WTC11 (cell line): ENCODE results near the gene SCYGR8. TPM values are rescaled to one million over a fixed set of nuclear protein-coding genes. Genes with fewer than 3 reads are reported as not detected.

Source experiments
- ATAC-seq: fragments of 200-7000 bp; cut with Tn5 transposase; 2 replicates; pipeline ENCODE4 v1.10.0; 2021; ENCODE audit warnings: mild to moderate bottlenecking, moderate library complexity
- Bru-seq: library from RNA; stranded (reverse); fragments of 400-500 nt; gene quantifications from one replicate; lab custom pipeline; 2021; lab: Mats Ljungman, UMichigan
- CTCF ChIA-PET: fragments of 300-600 bp; sonication (Branson Sonifier 250); formaldehyde crosslinking; loops from one replicate; lab custom pipeline; 2021; ENCODE audit warnings: antibody characterized with exemption; lab: Charles Lee
- POLR2A ChIA-PET: fragments of 350-600 bp; sonication (Branson Sonifier 250); formaldehyde crosslinking; loops from one replicate; lab custom pipeline; 2021; ENCODE audit warnings: antibody characterized with exemption; lab: Charles Lee
- DNase-seq: peaks from one replicate; pipeline ENCODE4 v3.0.0; 2021; ENCODE audit warnings: low spot score
- H3K27ac Mint-ChIP-seq: 2 replicates; pipeline ENCODE4 v1.8.0; 2021; ENCODE audit warnings: mixed read lengths
- H3K27me3 Mint-ChIP-seq: 2 replicates; pipeline ENCODE4 v1.8.0; 2021; ENCODE audit warnings: low read depth, mild to moderate bottlenecking, moderate library complexity, mixed read lengths
- H3K36me3 Mint-ChIP-seq: 2 replicates; pipeline ENCODE4 v1.8.0; 2021; ENCODE audit warnings: mixed read lengths
- H3K4me1 Mint-ChIP-seq: 2 replicates; pipeline ENCODE4 v1.8.0; 2022; ENCODE audit warnings: mixed read lengths
- H3K4me3 Mint-ChIP-seq: 2 replicates; pipeline ENCODE4 v1.8.0; 2021; ENCODE audit warnings: mild to moderate bottlenecking, moderate library complexity, mixed read lengths
- H3K9me3 Mint-ChIP-seq: 2 replicates; pipeline ENCODE4 v1.8.0; 2021; ENCODE audit warnings: mixed read lengths
- ELF4 ChIP-seq: sonication (generic); formaldehyde crosslinking; IDR thresholded peaks from 2 replicates; pipeline ENCODE4 v1.8.1; 2022; ENCODE audit warnings: low read depth, mild to moderate bottlenecking, moderate library complexity, missing genetic modification reagents
- EMX1 ChIP-seq: fragments of 250-450 bp; sonication (Bioruptor Pico); IDR thresholded peaks from 2 replicates; pipeline ENCODE4 v1.8.0; 2021; ENCODE audit warnings: mild to moderate bottlenecking
- FOXJ3 ChIP-seq: sonication (generic); formaldehyde crosslinking; IDR thresholded peaks from 2 replicates; pipeline ENCODE4 v1.9.0; 2021; ENCODE audit warnings: missing genetic modification reagents, mild to moderate bottlenecking, borderline replicate concordance
- GTF2I ChIP-seq: fragments of 250-450 bp; sonication (Bioruptor Pico); conservative IDR thresholded peaks from 2 replicates; pipeline ENCODE4 v1.4.0; 2021; ENCODE audit warnings: mild to moderate bottlenecking
- JUN ChIP-seq: sonication (generic); formaldehyde crosslinking; IDR thresholded peaks from 2 replicates; pipeline ENCODE4 v1.8.0; 2023; ENCODE audit warnings: mild to moderate bottlenecking, missing genetic modification reagents
- NFATC4 ChIP-seq: fragments of 250-450 bp; sonication (Bioruptor Pico); IDR thresholded peaks from 2 replicates; pipeline ENCODE4 v1.9.0; 2021; ENCODE audit warnings: mild to moderate bottlenecking
- NFE2L1 ChIP-seq: sonication (generic); formaldehyde crosslinking; IDR thresholded peaks from 2 replicates; pipeline ENCODE4 v1.8.1; 2023; ENCODE audit warnings: missing genetic modification reagents
- NFYB ChIP-seq: sonication (generic); formaldehyde crosslinking; conservative IDR thresholded peaks from 2 replicates; pipeline ENCODE4 v1.8.0; 2022; ENCODE audit warnings: low read depth, missing genetic modification reagents
- NR3C1 ChIP-seq: sonication (generic); formaldehyde crosslinking; conservative IDR thresholded peaks from 2 replicates; pipeline ENCODE4 v1.8.1; 2023; ENCODE audit warnings: low read depth, mild to moderate bottlenecking, missing genetic modification reagents
- TEAD1 ChIP-seq: sonication (generic); formaldehyde crosslinking; IDR thresholded peaks from 2 replicates; pipeline ENCODE4 v1.8.0; 2022; ENCODE audit warnings: mild to moderate bottlenecking, missing genetic modification reagents
- ZNF121 ChIP-seq: sonication (generic); formaldehyde crosslinking; IDR thresholded peaks from 2 replicates; pipeline ENCODE4 v1.8.0; 2023; ENCODE audit warnings: missing genetic modification reagents
- ZNF232 ChIP-seq: sonication (generic); formaldehyde crosslinking; IDR thresholded peaks from 2 replicates; pipeline ENCODE4 v1.8.0; 2022; ENCODE audit warnings: mild to moderate bottlenecking, missing genetic modification reagents
- long read RNA-seq, 3 experiments: library from RNA in 1 of 3; library from capped mRNA in 1 of 3; library from polyadenylated mRNA in 1 of 3; unstranded in 2 of 3; stranded (forward) in 1 of 3; transcript quantifications; one replicate each; pipeline ENCODE4 v2.0.0, GENCODE V29; 2021
- total RNA-seq: library from RNA; stranded (reverse); gene quantifications from 3 replicates; pipeline ENCODE4 v1.2.3, GENCODE V29; 2021
- TF ChIP-seq, protein P1 (sequence below): sonication (generic); formaldehyde crosslinking; IDR thresholded peaks from 2 replicates; pipeline ENCODE4 v1.8.0; 2022; ENCODE audit warnings: mild to moderate bottlenecking, missing genetic modification reagents
- TF ChIP-seq, protein P2 (sequence below): sonication (generic); formaldehyde crosslinking; IDR thresholded peaks from 2 replicates; pipeline ENCODE4 v1.8.1; 2023; ENCODE audit warnings: mild to moderate bottlenecking, missing genetic modification reagents
- TF ChIP-seq, protein P3 (sequence below): sonication (generic); formaldehyde crosslinking; IDR thresholded peaks from 2 replicates; pipeline ENCODE4 v1.8.1; 2023; ENCODE audit warnings: mild to moderate bottlenecking, missing genetic modification reagents, moderate library complexity
- TF ChIP-seq, protein P4 (sequence below): sonication (generic); formaldehyde crosslinking; IDR thresholded peaks from 2 replicates; pipeline ENCODE4 v1.8.1; 2022; ENCODE audit warnings: missing genetic modification reagents, borderline replicate concordance
- TF ChIP-seq, protein P5 (sequence below): fragments of 250-450 bp; sonication (Bioruptor Pico); IDR thresholded peaks from 2 replicates; pipeline ENCODE4 v1.8.0; 2021; ENCODE audit warnings: mild to moderate bottlenecking
- TF ChIP-seq, protein P6 (sequence below): sonication (generic); formaldehyde crosslinking; IDR thresholded peaks from 2 replicates; pipeline ENCODE4 v1.8.0; 2023; ENCODE audit warnings: mild to moderate bottlenecking, missing genetic modification reagents
- TF ChIP-seq, protein P7 (sequence below): fragments of 250-450 bp; sonication (Bioruptor Pico); IDR thresholded peaks from 2 replicates; pipeline ENCODE4 v1.9.0; 2021; ENCODE audit warnings: mild to moderate bottlenecking
- TF ChIP-seq, protein P8 (sequence below): fragments of 250-450 bp; sonication (Bioruptor Pico); conservative IDR thresholded peaks from 2 replicates; pipeline ENCODE4 v1.9.0; 2021; ENCODE audit warnings: mild to moderate bottlenecking

The SCYGR8 gene, protein sequence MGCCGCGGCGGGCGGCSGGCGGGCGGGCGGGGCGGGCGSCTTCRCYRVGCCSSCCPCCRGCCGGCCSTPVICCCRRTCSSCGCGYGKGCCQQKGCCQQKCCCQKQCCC
- total RNA-seq (not detected in 3 replicates), Bru-seq, nascent RNA (not detected)
- long read RNA-seq, experiment 1: 0 reads
- long read RNA-seq, experiment 2: 0 reads
- long read RNA-seq, experiment 3: 0 reads

DNA sequence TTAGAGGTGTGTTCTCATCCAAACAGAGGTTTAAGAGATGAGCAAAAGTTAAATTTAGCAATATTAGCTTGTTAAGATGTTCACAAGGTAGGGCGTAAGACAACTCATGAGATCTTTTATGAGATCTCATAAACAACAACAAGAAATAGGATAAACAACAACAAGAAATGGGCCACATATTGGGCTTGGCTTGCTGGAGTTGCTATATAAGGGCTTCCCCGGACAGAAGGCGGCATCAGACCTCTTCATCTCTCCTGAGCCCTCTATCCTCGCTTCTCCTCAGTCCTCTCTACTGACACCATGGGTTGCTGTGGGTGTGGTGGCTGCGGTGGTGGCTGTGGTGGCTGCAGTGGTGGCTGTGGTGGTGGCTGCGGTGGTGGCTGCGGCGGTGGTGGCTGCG, at the start of gene SCYGR8:
TSS of gene SCYGR8 (plus strand) at position 301 of the 400 bp plus-strand sequence. CDS start at position 301, 0 bp downstream.
- Mint-ChIP-seq H3K4me3 (no peak within 1 kb of the TSS), H3K27me3 (no peaks in the 10 kb centered on the region), H3K36me3 (no peaks in the 10 kb centered on the region), H3K4me1 (0 out of 2 replicates have a peak, but pooled peaks cover 2% of the 10 kb centered on the region), H3K9me3 (no peaks in the 10 kb centered on the region)
- ChIA-PET CTCF (interaction anchor here (1.2 kb wide), 1 partner anchor 20 kb away, joined by 3 read pairs; no protein-coding TSS in a partner anchor), POLR2A (no interaction called here)
- no peak for DNase-seq
- ATAC-seq: no peak
- TF ChIP-seq, protein P1, sequence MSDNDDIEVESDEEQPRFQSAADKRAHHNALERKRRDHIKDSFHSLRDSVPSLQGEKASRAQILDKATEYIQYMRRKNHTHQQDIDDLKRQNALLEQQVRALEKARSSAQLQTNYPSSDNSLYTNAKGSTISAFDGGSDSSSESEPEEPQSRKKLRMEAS (CRISPR knock-in tag): no peak
- TF ChIP-seq, protein P2, sequence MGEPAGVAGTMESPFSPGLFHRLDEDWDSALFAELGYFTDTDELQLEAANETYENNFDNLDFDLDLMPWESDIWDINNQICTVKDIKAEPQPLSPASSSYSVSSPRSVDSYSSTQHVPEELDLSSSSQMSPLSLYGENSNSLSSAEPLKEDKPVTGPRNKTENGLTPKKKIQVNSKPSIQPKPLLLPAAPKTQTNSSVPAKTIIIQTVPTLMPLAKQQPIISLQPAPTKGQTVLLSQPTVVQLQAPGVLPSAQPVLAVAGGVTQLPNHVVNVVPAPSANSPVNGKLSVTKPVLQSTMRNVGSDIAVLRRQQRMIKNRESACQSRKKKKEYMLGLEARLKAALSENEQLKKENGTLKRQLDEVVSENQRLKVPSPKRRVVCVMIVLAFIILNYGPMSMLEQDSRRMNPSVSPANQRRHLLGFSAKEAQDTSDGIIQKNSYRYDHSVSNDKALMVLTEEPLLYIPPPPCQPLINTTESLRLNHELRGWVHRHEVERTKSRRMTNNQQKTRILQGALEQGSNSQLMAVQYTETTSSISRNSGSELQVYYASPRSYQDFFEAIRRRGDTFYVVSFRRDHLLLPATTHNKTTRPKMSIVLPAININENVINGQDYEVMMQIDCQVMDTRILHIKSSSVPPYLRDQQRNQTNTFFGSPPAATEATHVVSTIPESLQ (CRISPR knock-in tag): no peak
- no peak for TF ChIP-seq EMX1 (CRISPR knock-in tag)
- TF ChIP-seq, protein P3, sequence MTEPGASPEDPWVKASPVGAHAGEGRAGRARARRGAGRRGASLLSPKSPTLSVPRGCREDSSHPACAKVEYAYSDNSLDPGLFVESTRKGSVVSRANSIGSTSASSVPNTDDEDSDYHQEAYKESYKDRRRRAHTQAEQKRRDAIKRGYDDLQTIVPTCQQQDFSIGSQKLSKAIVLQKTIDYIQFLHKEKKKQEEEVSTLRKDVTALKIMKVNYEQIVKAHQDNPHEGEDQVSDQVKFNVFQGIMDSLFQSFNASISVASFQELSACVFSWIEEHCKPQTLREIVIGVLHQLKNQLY: no peak
- no peak for TF ChIP-seq NFE2L1 (CRISPR knock-in tag)
- TF ChIP-seq JUN (CRISPR knock-in tag): no peak
- TF ChIP-seq, protein P4, sequence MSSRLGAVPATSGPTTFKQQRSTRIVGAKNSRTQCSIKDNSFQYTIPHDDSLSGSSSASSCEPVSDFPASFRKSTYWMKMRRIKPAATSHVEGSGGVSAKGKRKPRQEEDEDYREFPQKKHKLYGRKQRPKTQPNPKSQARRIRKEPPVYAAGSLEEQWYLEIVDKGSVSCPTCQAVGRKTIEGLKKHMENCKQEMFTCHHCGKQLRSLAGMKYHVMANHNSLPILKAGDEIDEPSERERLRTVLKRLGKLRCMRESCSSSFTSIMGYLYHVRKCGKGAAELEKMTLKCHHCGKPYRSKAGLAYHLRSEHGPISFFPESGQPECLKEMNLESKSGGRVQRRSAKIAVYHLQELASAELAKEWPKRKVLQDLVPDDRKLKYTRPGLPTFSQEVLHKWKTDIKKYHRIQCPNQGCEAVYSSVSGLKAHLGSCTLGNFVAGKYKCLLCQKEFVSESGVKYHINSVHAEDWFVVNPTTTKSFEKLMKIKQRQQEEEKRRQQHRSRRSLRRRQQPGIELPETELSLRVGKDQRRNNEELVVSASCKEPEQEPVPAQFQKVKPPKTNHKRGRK (CRISPR knock-in tag): no peak
- no peak for TF ChIP-seq ZNF121 (CRISPR knock-in tag)
- no peak for TF ChIP-seq FOXJ3
- TF ChIP-seq ZNF232 (CRISPR knock-in tag): no peak
- TF ChIP-seq, protein P5, sequence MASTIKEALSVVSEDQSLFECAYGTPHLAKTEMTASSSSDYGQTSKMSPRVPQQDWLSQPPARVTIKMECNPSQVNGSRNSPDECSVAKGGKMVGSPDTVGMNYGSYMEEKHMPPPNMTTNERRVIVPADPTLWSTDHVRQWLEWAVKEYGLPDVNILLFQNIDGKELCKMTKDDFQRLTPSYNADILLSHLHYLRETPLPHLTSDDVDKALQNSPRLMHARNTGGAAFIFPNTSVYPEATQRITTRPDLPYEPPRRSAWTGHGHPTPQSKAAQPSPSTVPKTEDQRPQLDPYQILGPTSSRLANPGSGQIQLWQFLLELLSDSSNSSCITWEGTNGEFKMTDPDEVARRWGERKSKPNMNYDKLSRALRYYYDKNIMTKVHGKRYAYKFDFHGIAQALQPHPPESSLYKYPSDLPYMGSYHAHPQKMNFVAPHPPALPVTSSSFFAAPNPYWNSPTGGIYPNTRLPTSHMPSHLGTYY: no peak
- TF ChIP-seq, protein P6, sequence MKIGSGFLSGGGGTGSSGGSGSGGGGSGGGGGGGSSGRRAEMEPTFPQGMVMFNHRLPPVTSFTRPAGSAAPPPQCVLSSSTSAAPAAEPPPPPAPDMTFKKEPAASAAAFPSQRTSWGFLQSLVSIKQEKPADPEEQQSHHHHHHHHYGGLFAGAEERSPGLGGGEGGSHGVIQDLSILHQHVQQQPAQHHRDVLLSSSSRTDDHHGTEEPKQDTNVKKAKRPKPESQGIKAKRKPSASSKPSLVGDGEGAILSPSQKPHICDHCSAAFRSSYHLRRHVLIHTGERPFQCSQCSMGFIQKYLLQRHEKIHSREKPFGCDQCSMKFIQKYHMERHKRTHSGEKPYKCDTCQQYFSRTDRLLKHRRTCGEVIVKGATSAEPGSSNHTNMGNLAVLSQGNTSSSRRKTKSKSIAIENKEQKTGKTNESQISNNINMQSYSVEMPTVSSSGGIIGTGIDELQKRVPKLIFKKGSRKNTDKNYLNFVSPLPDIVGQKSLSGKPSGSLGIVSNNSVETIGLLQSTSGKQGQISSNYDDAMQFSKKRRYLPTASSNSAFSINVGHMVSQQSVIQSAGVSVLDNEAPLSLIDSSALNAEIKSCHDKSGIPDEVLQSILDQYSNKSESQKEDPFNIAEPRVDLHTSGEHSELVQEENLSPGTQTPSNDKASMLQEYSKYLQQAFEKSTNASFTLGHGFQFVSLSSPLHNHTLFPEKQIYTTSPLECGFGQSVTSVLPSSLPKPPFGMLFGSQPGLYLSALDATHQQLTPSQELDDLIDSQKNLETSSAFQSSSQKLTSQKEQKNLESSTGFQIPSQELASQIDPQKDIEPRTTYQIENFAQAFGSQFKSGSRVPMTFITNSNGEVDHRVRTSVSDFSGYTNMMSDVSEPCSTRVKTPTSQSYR: no peak
- TF ChIP-seq ELF4 (CRISPR knock-in tag): no peak
- TF ChIP-seq NR3C1 (CRISPR knock-in tag): no peak
- TF ChIP-seq, all 79 proteins: peak for 0
- no peak within 1 kb of the TSS for H3K27ac Mint-ChIP-seq

DNA sequence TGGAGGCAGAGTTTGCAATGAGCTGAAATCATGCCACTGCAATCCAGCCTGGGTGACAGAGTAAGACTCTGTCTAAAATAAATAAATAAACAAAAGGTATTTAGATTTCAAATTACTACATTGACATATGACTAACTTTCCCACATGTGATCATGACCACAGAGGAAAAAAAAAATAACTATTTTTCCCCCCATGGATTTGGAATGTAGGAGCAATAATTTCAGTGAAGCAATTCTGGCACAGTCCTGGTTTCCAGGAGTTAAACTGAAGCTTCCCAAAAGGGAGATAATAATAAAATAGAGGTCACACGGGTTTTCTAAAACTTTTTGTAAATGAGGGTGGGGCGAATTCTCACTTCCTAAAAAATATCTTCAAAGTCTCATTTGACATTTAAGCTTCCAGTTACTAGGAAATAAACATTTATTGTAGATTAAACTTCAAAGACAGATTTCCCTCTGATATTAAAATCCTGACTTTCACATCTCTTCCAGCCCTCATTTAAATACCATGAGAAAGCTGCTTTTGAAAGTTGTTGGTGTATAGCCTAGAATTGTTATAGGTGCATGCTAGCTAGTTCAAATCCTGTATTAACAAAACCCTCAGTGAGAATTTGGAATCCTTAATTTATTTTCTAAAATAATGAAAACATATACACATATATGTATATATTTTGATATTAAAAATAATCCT, 48.6 kb upstream of the SCYGR8 start:
- CTCF ChIA-PET: interaction anchor here (0.8 to 1.5 kb wide), 2 partner anchors 43 to 572 kb away, joined by 3 read pairs; no protein-coding TSS in a partner anchor
- no peaks in the 10 kb centered on the region for H3K27me3 Mint-ChIP-seq
- DNase-seq (no peak), ATAC-seq (no peak)
- H3K4me1 Mint-ChIP-seq: no peaks in the 10 kb centered on the region
- no peak overlapping the region for H3K4me3 Mint-ChIP-seq
- no peak overlapping the region for H3K27ac Mint-ChIP-seq
- peaks cover 15% of the 10 kb centered on the region for H3K36me3 Mint-ChIP-seq
- peaks cover 12% of the 10 kb centered on the region; the same call in 1 of the 2 replicates for H3K9me3 Mint-ChIP-seq
- POLR2A ChIA-PET: interaction anchor here (0.7 kb wide), 1 partner anchor 23 kb away, joined by 3 read pairs; no protein-coding TSS in a partner anchor
- no peak for TF ChIP-seq GTF2I (CRISPR knock-in tag)
- TF ChIP-seq TEAD1 (CRISPR knock-in tag): no peak
- TF ChIP-seq, protein P2 (CRISPR knock-in tag): no peak
- no peak for TF ChIP-seq NFATC4 (CRISPR knock-in tag)
- TF ChIP-seq, protein P7, sequence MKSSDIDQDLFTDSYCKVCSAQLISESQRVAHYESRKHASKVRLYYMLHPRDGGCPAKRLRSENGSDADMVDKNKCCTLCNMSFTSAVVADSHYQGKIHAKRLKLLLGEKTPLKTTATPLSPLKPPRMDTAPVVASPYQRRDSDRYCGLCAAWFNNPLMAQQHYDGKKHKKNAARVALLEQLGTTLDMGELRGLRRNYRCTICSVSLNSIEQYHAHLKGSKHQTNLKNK: no peak
- TF ChIP-seq NFYB (CRISPR knock-in tag): no peak
- TF ChIP-seq, protein P8, sequence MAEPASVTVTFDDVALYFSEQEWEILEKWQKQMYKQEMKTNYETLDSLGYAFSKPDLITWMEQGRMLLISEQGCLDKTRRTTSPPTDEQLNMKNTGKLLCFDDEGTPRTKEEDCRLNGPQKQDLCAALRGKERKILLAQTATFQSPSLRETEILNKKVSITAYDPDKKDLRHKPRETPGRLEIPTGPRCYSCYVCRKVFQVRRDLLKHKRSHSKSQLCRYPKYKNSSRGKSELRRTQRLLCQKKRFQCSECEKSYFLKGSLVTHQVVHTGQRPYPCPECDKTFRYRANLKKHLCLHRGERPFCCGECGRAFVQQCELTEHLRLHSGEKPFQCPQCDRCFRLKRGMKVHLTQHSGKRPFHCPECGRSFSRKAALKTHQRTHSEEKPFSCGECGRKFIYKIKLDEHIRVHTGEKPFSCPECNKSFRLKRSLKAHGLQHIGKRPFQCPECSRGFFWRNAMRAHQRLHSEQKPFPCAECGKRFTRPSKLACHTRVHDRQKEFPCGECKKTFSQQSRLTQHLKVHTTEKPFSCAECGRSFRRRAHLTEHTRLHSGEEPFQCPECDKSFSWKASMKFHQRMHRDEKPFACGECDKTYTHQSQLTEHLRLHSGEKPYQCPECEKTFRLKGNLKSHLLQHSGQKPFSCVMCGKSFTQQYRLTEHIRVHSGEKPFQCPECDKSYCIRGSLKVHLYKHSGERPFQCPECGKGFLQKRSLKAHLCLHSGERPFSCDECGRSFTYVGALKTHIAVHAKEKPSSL (CRISPR knock-in tag): no peak
- no peak for TF ChIP-seq ZNF232 (CRISPR knock-in tag)
- TF ChIP-seq ELF4 (CRISPR knock-in tag): no peak
